ENCODE data around the gene SUMO2.
"Not testable (repeated sequence)": the region's sequence is repeated elsewhere in the genome, so short reads cannot be mapped to it uniquely, and the experiment has no call there.

The SUMO2 gene

DNA sequence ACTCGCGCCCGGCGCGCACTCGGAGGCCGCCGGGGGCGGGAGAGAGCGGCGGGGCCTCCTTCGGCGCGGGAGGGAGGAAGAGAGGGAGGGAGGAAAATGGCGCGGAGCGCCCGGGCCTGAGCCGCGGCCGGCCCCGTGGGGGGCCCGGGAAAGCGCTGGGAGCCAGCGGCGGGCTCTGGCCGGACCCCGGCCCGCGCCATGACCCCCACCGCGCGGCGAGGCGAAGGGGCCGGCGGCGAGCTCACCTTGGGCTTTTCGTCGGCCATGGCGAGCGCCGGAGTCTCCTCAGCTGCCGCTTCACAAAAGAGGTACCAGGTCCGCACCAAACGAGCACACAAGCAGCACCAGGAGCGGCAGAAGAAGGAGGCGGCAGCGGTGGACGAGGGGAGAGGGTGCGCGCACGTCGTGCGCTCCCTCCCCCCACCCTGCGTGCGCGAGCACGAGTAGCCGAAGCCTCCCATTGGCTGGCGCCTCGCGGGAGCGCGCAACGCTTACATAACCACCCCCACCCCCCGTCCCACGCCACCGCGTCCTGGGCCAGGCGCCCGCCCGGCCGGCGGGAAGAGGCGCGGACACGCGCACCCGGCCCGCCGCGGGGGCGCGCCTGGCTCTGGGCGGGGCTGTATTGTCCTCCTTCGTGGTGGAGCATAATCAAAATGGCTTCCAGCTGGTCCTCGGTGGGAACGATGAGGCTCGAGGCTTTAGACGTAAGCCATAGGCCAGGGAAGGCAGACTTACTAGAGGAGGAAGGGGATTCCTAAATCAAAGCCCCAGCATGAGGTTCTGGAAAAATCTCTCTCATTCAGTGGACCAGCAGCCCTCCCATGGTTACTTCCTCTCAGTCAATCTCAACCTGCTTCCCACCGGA lies at the start of gene SUMO2:
TSS of gene SUMO2 (minus strand) at position 391 of the 868 bp plus-strand sequence. CDS start at position 266, 125 bp downstream.
- peak; percentile 89 to 91 for DNase-seq

DNA sequence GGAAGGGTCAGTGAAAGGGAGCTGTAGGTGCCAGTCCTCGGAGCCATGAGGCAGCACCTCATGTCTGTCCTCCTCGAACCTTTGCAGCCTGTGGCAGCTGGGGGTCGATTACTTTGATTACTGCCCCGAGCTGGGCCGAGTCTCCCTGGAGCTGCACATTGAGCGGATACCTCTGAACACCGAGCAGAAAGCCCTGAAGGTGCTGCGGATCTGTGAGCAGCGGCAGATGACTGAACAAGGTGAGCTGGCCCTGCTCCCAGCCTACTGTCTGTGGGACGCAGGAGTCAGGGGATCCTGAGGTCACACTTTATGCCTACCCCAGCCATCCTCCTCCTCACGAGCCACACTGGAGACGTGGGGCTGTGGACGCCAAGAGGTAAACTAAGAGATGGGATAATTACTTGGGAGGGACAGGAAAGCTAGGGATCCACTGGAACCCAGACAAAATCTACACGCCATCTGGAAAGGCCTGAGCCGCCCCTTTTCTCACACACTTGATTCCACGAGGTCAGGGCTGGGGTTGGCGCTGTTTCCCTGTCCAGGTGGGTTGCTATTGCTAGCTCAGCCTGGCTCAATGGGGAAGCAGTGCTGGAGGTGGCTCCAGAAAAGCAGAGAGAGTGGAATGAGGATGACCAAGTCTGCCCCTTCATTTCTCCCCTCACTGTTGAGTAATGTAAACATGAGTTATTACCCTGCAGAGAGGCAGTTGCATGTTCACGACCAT lies 49.1 kb upstream of the SUMO2 start:
- DNase-seq = no peak

DNA sequence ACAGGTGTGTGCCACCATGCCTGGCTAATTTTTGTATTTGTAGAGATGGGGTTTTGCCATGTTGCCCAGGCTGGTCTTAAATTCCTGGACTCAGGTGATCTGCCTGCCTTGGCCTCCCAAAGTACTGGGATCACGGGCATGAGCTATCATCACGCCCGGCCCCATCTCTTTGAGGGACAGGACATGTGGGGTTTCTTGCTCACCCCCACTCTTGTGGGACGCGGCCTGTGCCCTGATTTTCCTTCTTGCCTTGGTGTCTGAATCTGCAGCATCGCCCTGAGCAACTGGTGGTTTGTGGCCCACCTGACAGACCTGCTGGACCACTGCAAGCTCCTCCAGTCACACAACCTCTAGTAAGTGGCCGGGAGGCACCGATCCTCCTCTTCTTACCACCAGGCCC lies 48.3 kb upstream of the SUMO2 start:
- no peak for DNase-seq

DNA sequence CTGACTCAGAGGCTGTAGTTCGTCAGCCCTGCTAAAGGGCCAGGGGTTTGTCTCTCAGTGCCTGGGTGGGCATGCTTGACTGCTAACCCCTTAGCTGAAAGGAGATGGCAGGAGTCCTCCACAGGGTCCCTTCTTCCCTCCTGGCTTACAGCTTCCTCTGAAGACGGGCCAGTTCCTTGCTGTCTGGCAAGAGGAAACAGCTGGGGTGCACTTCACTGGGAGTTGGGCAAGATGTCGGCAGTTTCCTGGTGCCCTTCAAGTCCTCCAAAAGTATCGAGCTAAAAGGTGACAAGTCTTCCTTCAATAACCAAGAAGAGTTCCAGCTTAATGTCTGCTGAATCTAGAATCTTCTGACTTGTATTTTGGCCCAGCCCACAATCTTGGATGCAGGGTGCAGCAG lies 46.1 kb upstream of the SUMO2 start:
- DNase-seq = no peak

DNA sequence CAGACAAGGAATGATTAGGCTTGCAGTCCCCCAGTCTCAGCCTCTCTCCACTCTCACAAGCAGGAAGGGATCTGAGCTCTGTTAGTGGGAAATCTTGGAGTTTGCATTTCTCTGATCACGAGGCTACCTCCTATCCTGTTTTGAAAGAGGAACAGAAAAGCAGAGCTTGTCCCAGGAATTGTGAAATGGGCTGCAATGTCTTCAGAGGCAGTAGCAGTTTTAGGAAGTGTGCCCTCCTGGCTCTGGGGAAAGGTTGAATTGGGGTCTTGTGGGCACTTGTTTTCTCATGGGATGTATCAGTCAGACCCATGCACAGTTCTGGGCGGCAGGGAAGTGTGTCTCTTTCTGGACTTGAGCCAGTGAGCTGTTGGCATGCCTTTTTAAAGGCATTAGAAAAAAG lies 45.5 kb upstream of the SUMO2 start:
- DNase-seq = no peak

DNA sequence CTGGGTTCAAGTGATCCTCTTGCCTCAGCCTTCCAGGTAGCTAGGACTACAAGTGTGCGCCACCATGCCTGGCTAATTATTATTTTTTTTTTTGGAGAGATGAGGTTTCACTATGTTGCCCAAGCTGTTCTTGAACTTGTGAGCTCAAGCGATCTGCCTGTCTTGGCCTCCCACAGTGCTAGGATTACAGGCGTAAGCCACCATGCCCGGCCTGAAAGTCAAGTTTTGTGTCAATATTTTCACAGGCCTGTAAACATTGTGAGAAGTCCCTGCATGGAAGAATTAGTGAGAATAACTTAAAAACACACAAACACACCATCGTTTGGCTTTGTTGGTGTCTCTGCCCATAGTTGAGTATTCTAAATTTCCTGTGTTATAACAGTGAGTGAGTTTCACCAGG lies 45.0 kb upstream of the SUMO2 start:
- no peak for DNase-seq

DNA sequence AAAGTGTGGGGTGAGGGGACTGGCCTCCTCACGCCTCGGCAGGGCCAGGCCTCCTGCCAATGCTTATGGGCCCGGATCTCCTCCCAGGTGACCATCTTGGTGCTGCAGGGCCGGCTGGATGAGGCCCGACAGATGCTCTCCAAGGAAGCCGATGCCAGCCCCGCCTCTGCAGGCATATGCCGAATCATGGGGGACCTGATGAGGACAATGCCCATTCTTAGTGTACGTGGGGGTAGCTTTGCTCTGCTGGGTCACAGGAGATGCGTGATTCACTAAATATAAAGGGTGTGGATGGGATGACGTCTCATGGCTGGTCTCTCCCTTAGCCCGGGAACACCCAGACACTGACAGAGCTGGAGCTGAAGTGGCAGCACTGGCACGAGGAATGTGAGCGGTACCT lies 42.3 kb upstream of the SUMO2 start:
- no peak for DNase-seq

DNA sequence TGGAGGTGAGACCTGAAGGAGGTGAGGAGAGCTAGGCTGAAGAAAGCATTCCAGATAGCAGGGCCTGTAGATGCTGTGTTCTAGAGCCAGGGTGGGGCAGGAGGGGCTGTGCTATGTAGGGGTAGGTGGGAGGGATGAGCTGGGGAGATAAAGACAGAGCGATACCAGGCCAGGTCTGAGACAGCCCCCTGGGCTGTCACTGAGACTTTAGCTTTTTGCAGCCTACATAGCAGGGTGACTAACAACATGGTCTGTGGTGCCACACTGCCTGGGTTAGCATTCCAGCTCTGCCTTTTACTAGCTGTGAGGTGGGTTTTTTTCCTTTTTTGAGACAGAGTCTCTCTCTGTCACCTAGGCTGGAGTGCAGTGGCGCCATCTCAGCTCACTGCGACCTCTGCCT lies 37.1 kb upstream of the SUMO2 start:
- DNase-seq = no peak

DNA sequence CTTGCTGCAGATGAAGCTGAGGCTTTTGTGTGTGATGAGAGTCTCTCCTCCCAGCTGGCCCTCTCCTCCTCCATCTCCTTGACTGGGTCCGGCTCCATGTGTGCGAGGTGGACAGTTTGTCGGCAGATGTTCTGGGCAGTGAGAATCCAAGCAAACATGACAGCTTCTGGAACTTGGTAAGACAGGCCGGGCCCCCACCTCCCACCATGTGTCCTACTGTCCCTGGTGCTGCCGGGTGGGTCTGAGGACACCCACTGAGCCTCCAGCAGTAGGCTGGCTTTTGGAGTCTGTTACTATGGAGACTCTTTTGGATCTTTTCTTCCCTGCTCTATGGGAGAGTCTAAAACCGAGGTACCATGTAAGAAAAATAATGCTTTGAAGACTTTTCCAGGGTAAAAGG lies 35.4 kb upstream of the SUMO2 start:
- no peak for DNase-seq

DNA sequence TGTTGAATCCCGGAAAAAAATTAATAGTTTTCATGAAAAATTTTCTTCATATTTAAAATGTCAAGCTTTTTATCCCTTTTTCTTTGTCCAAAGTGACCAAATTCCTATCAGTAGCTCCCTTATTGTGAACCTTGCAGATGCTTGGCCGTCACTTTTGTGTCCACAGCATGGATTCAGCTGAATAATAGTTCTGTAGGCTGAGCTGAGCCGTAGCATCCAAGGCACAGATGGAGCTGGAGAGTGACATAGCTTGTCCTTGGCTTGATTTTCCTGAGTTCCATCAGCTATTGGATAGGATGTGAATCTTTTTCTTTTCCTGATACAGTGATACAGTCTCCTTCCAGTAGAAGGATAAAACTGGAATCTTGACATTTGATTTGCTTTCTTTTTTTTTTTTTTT lies 26.3 kb upstream of the SUMO2 start:
- no peak for DNase-seq

DNA sequence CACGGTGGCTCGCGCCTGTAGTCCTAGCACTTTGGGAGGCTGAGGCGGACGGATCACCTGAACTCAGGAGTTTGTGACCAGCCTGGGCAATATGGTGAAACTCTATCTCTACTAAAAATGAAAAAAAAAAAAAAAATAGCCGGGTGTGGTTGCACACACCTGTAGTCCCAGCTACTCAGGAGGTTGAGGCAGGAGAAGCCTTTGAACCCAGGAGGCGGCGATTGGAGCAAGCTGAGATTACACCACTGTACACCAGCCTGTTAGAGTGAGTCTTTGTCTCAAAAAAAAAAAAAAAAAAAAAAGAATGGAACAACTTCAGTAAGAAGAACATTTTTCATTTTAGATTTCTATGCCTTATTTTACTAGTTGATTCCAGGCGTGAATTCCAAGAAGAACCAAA lies 25.4 kb upstream of the SUMO2 start:
- no peak for DNase-seq

DNA sequence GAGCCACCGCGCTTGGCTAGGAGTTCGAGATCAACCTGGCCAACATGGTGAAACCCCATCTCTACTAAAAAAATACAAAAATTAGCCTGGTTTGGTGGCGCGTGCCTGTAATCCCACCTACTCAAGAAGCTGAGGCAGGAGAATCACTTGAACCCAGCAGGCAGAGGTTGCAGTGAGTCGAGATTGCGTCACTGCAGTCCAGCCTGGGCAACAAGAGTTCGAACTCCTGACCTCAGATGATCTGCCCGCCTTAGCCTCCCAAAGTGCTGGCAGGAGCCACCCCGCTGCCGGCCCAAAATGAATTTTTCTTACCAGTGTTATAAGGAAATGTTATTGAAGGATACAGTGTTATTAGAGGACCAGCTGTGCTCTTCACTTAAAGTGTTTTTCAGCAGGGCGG lies 25.0 kb upstream of the SUMO2 start:
- DNase-seq = no peak

DNA sequence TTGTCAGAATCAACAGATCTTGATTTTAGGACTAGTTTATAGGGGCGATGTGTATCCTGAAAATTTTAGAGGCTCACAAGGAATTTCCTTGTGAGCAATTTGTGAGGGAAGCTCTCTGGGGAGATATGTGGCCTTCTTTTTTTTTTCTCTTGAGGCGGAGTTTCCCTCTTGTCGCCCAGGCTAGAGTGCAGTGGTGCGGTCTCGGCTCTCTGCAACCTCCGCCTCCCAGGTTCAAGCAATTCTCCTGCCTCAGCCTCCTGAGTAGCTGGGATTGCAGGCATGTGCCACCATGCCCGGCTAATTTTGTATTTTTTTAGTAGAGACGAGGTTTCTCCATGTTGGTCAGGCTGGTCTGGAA lies 24.3 kb upstream of the SUMO2 start:
- not testable (repeated sequence) for DNase-seq

DNA sequence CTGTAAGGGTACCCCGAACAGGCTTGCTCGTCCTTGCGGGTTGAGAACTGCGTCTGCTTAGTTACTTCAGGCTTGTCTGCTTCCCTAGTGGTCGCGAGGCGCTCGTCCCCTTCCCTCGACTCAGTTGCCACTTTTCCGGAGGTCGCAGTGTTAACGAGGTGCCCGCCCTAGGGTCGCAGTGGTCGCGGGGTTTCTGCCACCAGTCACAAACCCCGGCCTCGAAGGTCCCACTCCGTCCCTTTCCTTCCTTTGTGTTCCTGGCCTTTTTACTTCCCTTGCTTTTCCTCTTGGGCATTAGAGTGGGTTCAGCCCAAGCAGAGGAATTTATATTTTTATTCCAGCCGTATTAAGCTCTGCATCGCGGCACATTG lies 23.0 kb upstream of the SUMO2 start:
- DNase-seq = no peak

DNA sequence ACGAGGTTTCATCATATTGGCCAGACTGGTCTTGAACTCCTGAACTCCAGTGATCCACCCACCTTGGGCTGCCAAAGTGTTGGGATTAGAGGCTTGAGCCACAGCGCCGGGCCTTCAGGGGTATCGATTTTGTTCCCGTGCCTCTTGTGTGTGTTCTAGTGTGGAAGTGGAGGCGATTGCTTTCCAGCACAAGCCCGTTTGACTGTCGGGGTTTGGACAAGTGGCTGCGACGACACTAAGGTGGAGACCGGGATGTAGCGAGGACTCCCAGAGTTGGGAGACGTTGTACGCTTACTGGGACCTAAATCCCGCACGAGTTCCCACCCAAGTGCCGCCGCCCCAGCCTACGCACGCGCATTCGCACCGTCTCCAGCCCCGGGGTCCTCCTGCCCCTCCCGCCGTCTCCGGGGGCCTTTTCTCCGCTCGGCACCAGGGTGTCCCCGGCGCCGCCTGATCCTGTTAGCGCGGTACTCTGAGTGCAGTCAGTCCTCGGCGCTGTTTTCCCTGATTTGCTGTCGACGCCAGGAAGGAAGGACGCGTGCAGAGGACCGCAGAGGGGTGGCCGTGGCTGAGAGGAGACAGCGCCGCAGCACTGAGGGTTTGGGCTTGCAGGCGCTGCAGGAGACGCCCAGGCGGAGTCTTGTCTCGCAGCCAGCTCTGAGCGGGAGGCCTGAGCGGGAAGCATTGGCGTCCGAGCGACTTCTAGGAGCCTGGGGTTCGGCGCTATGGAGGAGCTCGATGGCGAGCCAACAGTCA lies 22.5 kb upstream of the SUMO2 start, which contains the start of gene NUP85:
TSS of gene NUP85 (plus strand) at position 643 of the 756 bp plus-strand sequence. CDS start at position 726, 83 bp downstream.
- DNase-seq = peak; percentile 97 to 98

DNA sequence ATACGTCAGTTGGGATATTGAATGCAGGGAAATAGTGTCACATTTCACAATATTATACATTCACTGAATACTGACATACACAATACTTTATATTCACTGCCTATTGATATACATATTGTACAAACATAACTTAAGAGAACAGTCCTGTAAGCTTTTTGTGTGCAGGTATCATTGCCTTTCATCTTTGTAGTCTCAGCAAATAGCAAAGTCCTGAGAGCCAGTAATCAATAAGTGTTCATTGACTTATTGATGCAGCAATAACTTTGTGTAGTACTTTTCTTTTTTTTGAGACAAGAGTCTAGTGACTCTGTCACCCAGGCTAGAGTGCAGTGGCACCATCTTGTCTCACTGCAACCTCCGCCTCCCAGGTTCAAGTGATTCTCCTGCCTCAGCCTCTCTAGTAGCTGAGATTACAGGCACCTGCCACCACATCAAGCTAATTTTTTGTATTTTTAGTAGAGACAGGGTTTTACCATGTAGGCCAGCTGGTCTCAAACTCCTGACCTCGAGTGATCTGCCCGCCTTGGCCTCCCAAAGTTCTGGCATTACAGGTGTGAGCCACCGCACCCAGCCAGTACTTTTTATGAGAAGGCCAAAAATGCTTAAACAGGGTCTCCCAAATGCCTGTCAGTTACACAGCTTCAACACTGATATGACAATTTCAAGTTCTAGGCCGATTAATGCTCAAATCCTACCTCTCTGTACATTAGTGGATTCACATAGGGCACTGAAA lies 17.3 kb upstream of the SUMO2 start:
- DNase-seq = no peak

DNA sequence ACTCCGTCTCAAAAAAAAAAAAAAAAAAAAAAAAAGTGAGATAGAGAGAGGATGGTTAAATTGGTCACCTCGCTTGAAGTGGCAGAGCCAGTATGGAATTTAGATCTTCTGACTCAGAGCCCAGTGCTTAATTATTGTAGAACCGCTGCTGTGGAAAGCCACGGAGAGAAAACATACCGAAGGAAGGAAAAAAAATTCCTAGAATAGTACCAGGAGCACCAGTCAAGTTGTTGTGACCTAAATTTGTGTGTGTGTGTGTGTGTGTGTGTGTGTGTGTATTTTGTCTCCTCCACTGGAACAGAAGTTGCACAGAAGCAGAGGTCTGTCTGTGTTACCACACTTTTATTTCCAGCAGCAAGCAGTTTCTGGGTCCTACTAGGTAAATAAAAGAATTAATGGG lies 12.1 kb upstream of the SUMO2 start:
- DNase-seq = no peak

DNA sequence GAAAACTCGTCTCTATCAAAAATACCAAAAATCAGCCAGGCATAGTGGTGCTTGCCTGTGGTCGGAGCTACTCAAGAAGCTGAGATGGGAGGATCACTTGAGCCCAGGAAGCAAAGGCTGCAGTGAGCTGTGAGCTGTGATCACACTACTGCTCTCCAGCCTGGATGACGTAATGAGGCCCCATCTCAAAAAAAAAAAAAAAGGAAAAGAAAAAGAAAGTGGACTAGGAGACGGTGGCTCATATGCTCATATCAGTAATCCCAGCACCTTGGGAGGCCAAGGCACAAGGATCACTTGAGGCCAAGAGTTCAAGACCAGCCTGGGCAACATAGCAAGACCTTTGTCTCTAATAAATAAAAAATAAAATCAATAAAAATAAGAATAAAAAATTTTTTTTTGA lies 8.8 kb upstream of the SUMO2 start:
- no peak for DNase-seq

DNA sequence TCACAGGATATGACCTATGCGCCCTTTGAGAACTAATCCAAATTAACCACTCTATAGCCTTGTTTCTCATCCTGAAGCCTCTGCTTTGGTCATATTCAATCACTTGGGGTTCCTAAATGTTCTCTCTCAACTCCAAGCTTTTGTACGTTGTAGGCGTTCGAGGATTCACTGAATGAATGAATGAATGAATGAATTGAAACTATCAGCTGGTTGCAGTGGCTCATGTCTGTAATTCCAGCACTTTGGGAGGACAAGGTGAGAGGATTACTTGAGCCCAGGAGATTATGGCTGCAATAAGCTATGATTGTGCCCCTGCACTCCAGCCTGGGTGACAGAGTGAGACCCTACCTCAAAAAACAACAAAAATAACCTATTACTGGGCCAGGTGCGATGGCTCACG lies 5.9 kb upstream of the SUMO2 start:
- no peak for DNase-seq

DNA sequence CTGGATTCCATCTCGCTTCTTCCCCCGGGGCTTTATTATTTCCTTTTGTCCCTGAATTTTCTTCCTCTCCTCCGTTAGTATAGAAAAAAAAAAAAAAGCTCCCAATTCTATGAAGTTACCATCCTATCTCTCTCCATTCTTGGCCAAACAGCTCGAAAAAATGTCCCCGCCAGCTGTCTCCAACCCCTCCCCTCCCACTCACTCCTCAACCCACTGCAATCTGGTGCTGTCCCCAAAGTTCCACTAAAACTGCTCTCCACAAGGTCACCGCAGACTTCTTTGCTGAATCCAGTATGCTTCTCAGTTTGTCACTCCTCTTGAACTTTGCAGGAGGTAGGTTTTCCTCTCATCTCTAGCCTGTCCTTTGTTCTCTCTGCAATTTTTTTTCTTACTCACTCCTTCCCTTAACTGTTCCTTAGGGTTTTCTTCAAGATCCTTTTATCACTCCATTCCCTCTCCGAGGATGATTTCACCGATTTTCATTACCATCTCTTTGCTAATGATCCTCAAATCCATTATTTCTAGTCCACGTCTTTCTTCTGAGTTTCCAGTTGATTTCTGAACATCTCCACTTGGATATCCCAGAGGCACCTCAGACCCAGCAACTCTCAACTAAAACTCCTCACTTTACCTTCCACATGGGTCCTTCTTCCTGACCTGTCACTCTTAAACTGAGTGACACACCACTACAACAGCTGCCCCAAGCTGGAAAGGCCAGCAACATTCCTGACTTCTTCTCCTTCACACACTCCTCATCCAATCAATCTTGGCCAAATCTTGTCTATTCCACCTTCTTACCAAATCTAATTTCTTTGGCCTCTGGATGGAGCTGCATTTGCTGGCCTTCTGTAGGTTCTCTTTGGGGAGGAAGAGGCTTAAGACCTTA lies 1.5 kb upstream of the SUMO2 start:
- DNase-seq = no peak

DNA sequence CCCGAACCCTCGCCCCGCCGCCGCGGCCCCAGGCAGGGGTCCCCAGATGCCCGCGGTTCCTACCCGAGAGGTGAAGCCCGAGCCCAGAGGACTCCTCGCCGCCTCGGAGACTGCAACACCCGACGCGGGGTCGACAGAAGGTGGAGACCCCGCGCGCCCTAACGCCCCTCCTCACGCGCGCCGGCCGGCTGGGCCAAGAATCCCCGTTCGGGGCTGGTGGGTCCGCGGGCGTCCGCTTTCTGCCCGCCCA lies 515 bp downstream of the SUMO2 start:
- DNase-seq = no peak

DNA sequence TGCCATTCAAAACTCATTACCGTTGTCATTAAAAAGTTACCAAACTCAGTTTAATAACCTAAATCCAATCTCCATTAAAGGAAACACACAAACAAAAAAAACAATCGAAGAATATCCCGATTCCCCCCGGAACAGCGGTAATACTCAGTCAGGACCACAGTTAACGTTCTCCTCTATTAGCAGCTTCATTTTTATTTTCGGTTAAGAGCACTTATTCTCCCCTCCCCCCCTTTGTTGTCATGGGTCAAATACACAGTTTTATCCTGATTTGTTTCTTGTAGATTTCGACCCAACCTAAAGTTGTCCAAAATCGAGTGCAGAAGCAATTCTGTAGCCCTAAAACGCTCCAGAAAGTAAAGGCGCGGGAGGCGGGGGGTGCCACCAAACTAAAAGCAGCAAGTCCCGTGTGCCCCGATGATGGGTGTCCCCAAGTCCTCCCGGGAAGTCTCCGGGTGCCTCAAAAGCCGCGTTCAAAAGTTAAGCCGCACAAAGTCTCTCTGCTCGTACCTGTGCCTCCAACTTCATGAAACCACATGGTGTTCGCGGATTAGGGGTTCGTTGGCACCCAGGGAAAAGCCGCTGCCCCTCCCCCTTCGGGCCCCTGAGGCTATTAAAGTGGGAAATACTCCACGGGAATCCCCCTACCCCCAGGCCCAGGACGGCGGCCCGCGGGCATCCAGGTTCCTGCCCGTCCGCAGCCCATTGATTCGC lies 996 bp downstream of the SUMO2 start:
- no peak for DNase-seq

All from SHP77 (cell line).